PFSK-1 (cell line): ENCODE measurements around the gene FGA.

Experiments
- FOXP2 ChIP-seq: optimal IDR thresholded peaks from 2 replicates; pipeline ENCODE3; 2011; ENCODE audit warnings: borderline replicate concordance, control low read depth, inconsistent platforms; ENCODE audit not compliant: insufficient read depth; ENCODE audit errors: extremely low read length, extremely low read depth
- POLR2AphosphoS5 ChIP-seq: IDR thresholded peaks from 2 replicates; pipeline ENCODE4 v1.6.1; 2012; ENCODE audit warnings: low read depth, mild to moderate bottlenecking, control low read depth, low read length, moderate library complexity
- SIN3A ChIP-seq: IDR thresholded peaks from 2 replicates; pipeline ENCODE4 v1.6.1; 2012; ENCODE audit warnings: mild to moderate bottlenecking, low read length, moderate library complexity, borderline replicate concordance; ENCODE audit not compliant: insufficient read depth
- TAF1 ChIP-seq: IDR thresholded peaks from 2 replicates; pipeline ENCODE4 v1.6.1; 2012; ENCODE audit warnings: low read length, control low read depth, borderline replicate concordance; ENCODE audit not compliant: insufficient read depth
- TF ChIP-seq, protein P1 (sequence below), 2 experiments: IDR thresholded peaks; 2 replicates each; pipeline versions ENCODE4 v1.6.1 to v1.8.0; 2011 to 2012; ENCODE audit warnings: low read depth in 2 of 2, low read length in 2 of 2, control low read depth in 1 of 2, inconsistent platforms in 1 of 2, mild to moderate bottlenecking in 1 of 2, moderate library complexity in 1 of 2; ENCODE audit not compliant: insufficient read depth in 1 of 2

FGA gene

GRCh38 chr4:154608361-154609252 lies 18.1 kb upstream of the FGA start:
- TF ChIP-seq SIN3A (no peak), FOXP2 (no peak), TAF1 (no peak), POLR2AphosphoS5 (no peak)
- TF ChIP-seq, protein P1, sequence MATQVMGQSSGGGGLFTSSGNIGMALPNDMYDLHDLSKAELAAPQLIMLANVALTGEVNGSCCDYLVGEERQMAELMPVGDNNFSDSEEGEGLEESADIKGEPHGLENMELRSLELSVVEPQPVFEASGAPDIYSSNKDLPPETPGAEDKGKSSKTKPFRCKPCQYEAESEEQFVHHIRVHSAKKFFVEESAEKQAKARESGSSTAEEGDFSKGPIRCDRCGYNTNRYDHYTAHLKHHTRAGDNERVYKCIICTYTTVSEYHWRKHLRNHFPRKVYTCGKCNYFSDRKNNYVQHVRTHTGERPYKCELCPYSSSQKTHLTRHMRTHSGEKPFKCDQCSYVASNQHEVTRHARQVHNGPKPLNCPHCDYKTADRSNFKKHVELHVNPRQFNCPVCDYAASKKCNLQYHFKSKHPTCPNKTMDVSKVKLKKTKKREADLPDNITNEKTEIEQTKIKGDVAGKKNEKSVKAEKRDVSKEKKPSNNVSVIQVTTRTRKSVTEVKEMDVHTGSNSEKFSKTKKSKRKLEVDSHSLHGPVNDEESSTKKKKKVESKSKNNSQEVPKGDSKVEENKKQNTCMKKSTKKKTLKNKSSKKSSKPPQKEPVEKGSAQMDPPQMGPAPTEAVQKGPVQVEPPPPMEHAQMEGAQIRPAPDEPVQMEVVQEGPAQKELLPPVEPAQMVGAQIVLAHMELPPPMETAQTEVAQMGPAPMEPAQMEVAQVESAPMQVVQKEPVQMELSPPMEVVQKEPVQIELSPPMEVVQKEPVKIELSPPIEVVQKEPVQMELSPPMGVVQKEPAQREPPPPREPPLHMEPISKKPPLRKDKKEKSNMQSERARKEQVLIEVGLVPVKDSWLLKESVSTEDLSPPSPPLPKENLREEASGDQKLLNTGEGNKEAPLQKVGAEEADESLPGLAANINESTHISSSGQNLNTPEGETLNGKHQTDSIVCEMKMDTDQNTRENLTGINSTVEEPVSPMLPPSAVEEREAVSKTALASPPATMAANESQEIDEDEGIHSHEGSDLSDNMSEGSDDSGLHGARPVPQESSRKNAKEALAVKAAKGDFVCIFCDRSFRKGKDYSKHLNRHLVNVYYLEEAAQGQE (IDR thresholded peaks at IDR 0.05; ENCODE audit: insufficient read depth in 1 of 2, low read depth in 2 of 2, low read length in 2 of 2), result no peak

GRCh38 chr4:154606728-154607723 lies 16.5 kb upstream of the FGA start:
- TF ChIP-seq FOXP2 (no peak), SIN3A (no peak), TAF1 (no peak), POLR2AphosphoS5 (no peak)
- TF ChIP-seq, protein P1 (IDR thresholded peaks at IDR 0.05; ENCODE audit: insufficient read depth in 1 of 2, low read depth in 2 of 2, low read length in 2 of 2), result no peak

DNA sequence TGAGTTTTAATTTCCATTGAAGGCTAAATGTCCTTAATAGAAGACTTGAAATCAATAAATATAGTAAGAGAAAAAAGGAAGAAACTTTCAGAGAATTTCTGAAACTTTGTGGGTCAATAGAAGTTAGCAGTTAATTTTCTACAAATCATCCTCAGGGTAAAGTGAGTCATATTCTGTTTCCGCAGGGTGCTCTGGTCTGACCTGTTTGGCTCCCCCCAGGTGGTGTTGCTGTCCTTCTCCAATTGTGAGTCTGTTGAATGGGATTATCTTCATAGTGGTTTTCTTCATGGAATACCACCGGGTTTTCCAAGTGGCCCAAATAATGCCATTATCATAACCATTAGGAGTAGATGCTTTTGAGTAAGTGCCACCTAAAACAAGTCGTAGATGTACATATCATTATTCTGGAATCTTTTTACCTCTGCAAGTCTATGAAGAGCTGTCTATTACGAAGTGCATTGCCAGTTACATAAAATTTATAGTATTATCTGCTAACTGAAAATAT lies 14.2 kb upstream of the FGA start:
- TF ChIP-seq TAF1, result no peak
- TF ChIP-seq, protein P1 (IDR thresholded peaks at IDR 0.05; ENCODE audit: insufficient read depth in 1 of 2, low read depth in 2 of 2, low read length in 2 of 2), result no peak
- no peak for TF ChIP-seq POLR2AphosphoS5
- no peak for TF ChIP-seq SIN3A
- TF ChIP-seq FOXP2, result no peak

- no peak for TF ChIP-seq POLR2AphosphoS5
- TF ChIP-seq TAF1, result no peak
- TF ChIP-seq, protein P1 (IDR thresholded peaks at IDR 0.05; ENCODE audit: insufficient read depth in 1 of 2, low read depth in 2 of 2, low read length in 2 of 2), result no peak
- TF ChIP-seq FOXP2, result no peak
- no peak for TF ChIP-seq SIN3A
Measured at GRCh38 chr4:154603033-154603943, 12.7 kb upstream of the FGA start.
